B cell (primary cell): ENCODE results near the gene AP1S3.

Experiments used
- CTCF ChIP-seq: fragments of 200-600 bp; IDR thresholded peaks from one replicate; pipeline ENCODE4 v1.8.0; 2022; ENCODE audit warnings: antibody characterized with exemption, mild to moderate bottlenecking
- EZH2 ChIP-seq: IDR thresholded peaks from 2 replicates; pipeline ENCODE4 v1.6.1; 2012; ENCODE audit warnings: borderline replicate concordance, low read depth, mild to moderate bottlenecking, moderate library complexity, low read length; ENCODE audit not compliant: insufficient read depth, poor library complexity, severe bottlenecking

- TF ChIP-seq CTCF (no peak), EZH2 (no peak)
Measured at GRCh38 chr2:223765221-223765785, 72.1 kb downstream of the AP1S3 start.
